Neural cell (in vitro differentiated cells): ENCODE results near the gene SLC4A4.

Source experiments
- CTCF ChIP-seq: fragments of 450-650 bp; IDR thresholded peaks from 2 replicates; pipeline ENCODE4 v1.5.1; 2014; ENCODE audit warnings: antibody characterized with exemption, mild to moderate bottlenecking, moderate library complexity; ENCODE audit not compliant: poor library complexity, severe bottlenecking
- EZH2 ChIP-seq: fragments of 200-600, 300-800 bp; shearing (Covaris generic), sonication (generic); IDR thresholded peaks from 2 replicates; pipeline ENCODE4 v1.6.1; 2014; ENCODE audit warnings: antibody characterized with exemption, low read length, borderline replicate concordance, mild to moderate bottlenecking; ENCODE audit not compliant: insufficient read depth, poor library complexity, severe bottlenecking
- MXI1 ChIP-seq: fragments of 450-650 bp; conservative IDR thresholded peaks from 2 replicates; pipeline ENCODE4 v1.6.1; 2014; ENCODE audit warnings: antibody characterized with exemption, mild to moderate bottlenecking; ENCODE audit not compliant: poor library complexity, severe bottlenecking
- POLR2AphosphoS5 ChIP-seq: IDR thresholded peaks from 2 replicates; pipeline ENCODE4 v1.6.1; 2012
- REST ChIP-seq: IDR thresholded peaks from 2 replicates; pipeline ENCODE4 v1.6.1; 2012; ENCODE audit warnings: borderline replicate concordance

- no peak for TF ChIP-seq CTCF
- no peak for TF ChIP-seq REST
- no peak for TF ChIP-seq EZH2
- TF ChIP-seq MXI1, result no peak
- TF ChIP-seq POLR2AphosphoS5, result no peak
Measured at GRCh38 chr4:71293705-71294104, 45.1 kb upstream of the SLC4A4 start.
